ENCODE results near the gene CEP192. TPM values are rescaled to one million over a fixed set of nuclear protein-coding genes. Genes with fewer than 3 reads are reported as not detected.
"Not testable (repeated sequence)": the region's sequence is repeated elsewhere in the genome, so short reads cannot be mapped to it uniquely, and the experiment has no call there.

CEP192 gene
- total and polyA plus RNA-seq, 12 donors: 4.9 to 35.6 (median 30.4) TPM

- DNase-seq: no peak
- peaks cover 0 to 28% (median 11%) of the 10 kb centered on the region in 9 donors for H3K36me3 ChIP-seq
- no peak for TF ChIP-seq CTCF (IDR thresholded peaks at IDR 0.05)
- intact Hi-C loops (cut with DNase I): loop anchor here in 3 of 10 donors (5.0 to 10.0 kb wide), 3 partner anchors 158 to 638 kb away; no protein-coding TSS in a partner anchor
- H3K9me3 ChIP-seq: no peaks in the 10 kb centered on the region
- peak in 3 of 8 donors; percentile 12 to 43 (median 20) for ATAC-seq
- H3K27me3 ChIP-seq: no peaks in the 10 kb centered on the region
- WGBS, 2 donors: 42 to 52% methylated on average over 10 of the region's 10 CpGs
- peak overlapping the region in 1 of 10 donors; percentile 18 for H3K27ac ChIP-seq
- H3K4me3 ChIP-seq: no peak overlapping the region
- peaks cover 6 to 47% (median 38%) of the 10 kb centered on the region in 9 donors for H3K4me1 ChIP-seq
Measured at GRCh38 chr18:12996661-12997292, 5.6 kb downstream of the CEP192 start.

DNA sequence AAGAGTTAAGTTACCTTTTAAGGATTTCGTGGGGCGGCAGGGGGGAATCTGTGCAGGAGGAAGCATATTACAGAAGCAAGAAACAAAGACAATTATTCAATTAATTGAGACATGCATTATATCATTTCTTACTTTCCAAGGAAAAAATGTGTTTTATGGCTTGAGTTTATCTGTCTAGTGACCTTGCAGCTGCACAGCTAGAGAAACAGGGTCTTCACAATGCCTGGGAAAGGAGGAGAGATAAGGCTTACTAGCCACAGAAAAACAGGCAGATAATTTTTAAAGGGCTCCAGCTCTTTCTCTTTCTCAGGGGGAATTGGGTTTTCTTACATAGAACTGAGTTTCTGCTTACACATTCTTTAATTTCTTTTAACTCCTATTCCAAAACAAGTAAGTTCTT, 6.2 kb downstream of the CEP192 start:
- not testable (repeated sequence) for H3K9me3 ChIP-seq, ATAC-seq, H3K27me3 ChIP-seq, H3K4me3 ChIP-seq, DNase-seq
- intact Hi-C loops (cut with DNase I): loop anchor here in 3 of 10 donors (5.0 to 10.0 kb wide), 3 partner anchors 157 to 637 kb away; no protein-coding TSS in a partner anchor
- WGBS, 2 donors: 28 to 41% methylated on average over 2 of the region's 2 CpGs
- Histone ChIP-seq H3K36me3 (peaks cover 0 to 33% (median 13%) of the 10 kb centered on the region in 9 donors), H3K27ac (peak overlapping the region in 1 of 10 donors; percentile 18), H3K4me1 (peaks cover 3 to 41% (median 33%) of the 10 kb centered on the region in 9 donors)

- Histone ChIP-seq H3K27me3 (no peaks in the 10 kb centered on the region), H3K27ac (no peak overlapping the region), H3K4me1 (peaks cover 0 to 30% (median 22%) of the 10 kb centered on the region in 9 donors), H3K36me3 (peaks cover 0 to 43% (median 16%) of the 10 kb centered on the region in 9 donors), H3K9me3 (no peaks in the 10 kb centered on the region), H3K4me3 (no peak overlapping the region)
- intact Hi-C loops (cut with DNase I): loop anchor here in 3 of 10 donors (5.0 to 10.0 kb wide), 3 partner anchors 156 to 636 kb away; no protein-coding TSS in a partner anchor
- 83% methylated on average over 6 of the region's 6 CpGs for WGBS, 2 donors
- no peak for TF ChIP-seq CTCF (IDR thresholded peaks at IDR 0.05)
- no peak for DNase-seq
- no peak for ATAC-seq
Measured at GRCh38 chr18:12998332-12999060, 7.3 kb downstream of the CEP192 start.

GRCh38 chr18:13003466-13003896, 12.3 kb downstream of the CEP192 start:
- Histone ChIP-seq H3K4me1 (peaks cover 0 to 9% (median 4%) of the 10 kb centered on the region in 9 donors), H3K4me3 (no peak overlapping the region), H3K36me3 (peaks cover 0 to 69% (median 18%) of the 10 kb centered on the region in 9 donors), H3K27ac (no peak overlapping the region), H3K27me3 (no peaks in the 10 kb centered on the region), H3K9me3 (no peaks in the 10 kb centered on the region)
- DNase-seq (peak in 1 of 2 donors; percentile 18), ATAC-seq (peak; percentile 58 to 94 (median 81))
- 61 to 69% methylated on average over 7 of the region's 7 CpGs for WGBS, 2 donors
- peak; percentile 13 to 64 (median 46) for TF ChIP-seq CTCF (IDR thresholded peaks at IDR 0.05)
- intact Hi-C loops (cut with DNase I): loop anchor here in 3 of 10 donors (5.0 to 10.0 kb wide), 2 partner anchors 101 to 159 kb away; no protein-coding TSS in a partner anchor

Data from heart right ventricle (tissue), 16 donors.